Right kidney (tissue), 1 donor: Measurements from ENCODE around the gene C1orf21.

Experiments used
- DNase-seq: peaks from one replicate; pipeline ENCODE4 v3.0.0-alpha.2; 2016

The C1orf21 gene

DNA sequence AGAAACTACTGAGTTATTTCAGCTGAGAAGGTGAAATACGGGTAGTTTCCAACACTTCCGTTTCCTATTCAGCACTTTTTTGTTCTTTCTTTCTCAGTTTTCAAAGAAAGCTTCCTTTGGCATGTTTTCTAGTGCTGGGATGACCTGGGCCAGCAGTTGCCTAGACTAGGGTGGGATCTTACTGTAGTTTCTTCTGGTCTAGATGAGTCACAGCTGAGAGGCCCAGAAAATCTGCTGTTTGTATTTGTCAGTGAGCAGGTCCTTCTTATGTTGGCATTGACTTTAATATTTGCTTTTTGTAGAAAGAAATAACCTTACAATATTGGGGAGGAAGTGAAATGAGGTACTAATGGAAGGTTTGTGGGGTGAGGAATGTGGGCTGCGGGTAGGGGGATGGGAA, 22.2 kb downstream of the C1orf21 start:
- no peak for DNase-seq

DNA sequence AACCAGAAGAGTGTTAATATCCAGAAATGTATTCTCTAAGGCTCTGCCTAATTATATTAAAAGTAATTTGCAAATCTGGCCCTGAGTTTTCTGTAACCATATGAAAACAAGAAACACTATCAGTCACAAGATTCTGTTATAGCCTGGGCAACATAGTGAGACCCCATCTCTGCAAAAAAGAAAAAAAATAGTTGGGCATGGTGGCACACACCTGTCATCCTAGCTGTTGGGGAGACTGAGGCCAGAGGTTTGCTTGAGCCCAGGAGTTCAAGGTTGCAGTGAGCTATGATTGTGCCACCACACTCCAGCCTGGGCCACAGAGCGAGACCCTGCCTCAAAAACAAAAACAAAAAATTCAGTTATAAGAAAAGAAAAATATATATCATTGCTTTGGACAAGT, 25.6 kb downstream of the C1orf21 start:
- no peak for DNase-seq

DNA sequence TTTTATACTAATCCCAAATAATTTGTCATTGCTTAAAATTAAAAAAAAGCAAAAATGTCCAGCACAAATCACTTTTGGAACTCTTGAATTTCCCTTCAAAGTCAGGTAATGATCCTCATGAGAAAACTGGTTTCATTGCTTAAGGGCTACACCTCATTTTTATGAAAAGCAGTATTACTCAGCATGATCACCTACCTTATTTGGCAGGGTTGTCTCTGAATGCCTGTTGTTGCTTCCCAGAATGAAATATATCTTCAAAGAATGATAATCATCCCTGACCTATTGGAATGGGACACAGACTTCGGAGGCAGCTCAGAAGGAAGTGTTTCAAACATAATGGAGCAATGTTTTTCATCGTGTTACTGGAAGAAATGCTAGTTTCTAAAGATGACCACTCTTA, 29.7 kb downstream of the C1orf21 start:
- no peak for DNase-seq

DNA sequence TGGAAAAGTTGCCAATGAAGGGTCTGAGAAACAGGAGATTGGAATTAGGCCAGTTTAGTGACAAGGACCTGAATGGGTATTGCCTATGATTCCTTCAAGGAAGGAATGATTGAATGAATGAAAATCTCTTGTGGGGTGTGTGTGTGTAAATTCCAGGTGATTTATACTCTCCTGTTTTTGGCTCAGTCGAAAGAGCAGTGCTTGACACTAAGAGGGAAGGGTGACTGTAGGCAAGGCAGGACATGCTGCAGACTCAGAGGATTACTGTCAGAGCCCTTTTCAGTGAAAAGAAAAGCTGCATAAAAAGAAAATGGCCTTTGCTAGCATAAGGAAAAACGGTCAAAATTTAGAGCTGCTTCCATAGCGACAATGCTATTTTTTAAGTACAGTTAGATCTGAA, 30.1 kb downstream of the C1orf21 start:
- no peak for DNase-seq

DNA sequence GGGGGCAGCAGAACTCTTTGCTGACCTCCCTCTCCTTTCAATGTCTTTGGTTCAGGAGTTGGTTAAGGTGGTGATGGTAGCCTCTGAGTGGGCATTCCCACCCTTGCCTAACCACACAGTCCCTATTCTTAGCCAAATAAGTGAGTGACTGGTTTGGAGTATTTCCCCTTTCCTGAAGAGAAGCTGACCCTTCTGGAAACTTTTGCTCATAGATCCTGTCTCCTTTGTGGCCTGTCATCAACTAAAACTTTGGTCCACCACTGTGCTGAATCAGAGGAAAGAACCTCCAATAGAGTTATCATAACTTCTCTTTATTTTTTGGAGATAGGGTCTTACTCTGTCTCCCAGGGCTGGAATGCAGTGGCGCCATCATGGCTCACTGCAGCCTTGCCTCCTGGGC, 31.1 kb downstream of the C1orf21 start:
- DNase-seq: no peak

DNA sequence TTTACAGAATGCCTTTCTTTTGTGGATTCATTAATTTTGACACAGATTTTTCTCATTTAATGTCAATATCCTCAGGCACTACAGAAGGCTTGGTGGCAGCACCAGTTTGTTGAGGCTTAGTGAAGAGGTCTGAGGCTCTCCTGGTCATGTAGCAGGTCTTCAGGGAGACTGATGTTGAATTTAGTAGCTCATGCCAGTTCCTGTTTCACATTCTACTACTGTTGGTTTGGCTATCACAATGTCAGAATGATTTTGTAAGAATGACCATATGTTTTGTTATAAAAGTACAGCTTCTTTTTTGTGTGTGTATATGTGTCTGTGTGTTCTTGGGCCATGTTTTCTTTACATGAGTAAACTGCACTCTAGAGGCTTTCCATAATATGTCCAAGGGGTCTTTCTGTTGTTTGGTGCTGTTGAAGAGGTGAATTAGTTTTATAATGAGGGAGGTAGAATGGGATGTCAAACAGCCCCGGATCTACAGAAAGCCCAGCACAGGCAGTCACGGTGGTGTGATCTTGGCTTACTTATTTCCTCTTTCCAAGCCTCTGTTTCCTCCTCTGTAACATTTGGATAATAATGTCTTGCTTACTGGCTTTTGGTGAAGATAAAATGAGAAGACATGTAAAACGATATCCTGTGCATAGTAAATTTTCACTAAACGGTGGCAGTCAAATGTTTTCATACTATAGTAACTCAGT, 32.0 kb downstream of the C1orf21 start:
- DNase-seq: no peak

DNA sequence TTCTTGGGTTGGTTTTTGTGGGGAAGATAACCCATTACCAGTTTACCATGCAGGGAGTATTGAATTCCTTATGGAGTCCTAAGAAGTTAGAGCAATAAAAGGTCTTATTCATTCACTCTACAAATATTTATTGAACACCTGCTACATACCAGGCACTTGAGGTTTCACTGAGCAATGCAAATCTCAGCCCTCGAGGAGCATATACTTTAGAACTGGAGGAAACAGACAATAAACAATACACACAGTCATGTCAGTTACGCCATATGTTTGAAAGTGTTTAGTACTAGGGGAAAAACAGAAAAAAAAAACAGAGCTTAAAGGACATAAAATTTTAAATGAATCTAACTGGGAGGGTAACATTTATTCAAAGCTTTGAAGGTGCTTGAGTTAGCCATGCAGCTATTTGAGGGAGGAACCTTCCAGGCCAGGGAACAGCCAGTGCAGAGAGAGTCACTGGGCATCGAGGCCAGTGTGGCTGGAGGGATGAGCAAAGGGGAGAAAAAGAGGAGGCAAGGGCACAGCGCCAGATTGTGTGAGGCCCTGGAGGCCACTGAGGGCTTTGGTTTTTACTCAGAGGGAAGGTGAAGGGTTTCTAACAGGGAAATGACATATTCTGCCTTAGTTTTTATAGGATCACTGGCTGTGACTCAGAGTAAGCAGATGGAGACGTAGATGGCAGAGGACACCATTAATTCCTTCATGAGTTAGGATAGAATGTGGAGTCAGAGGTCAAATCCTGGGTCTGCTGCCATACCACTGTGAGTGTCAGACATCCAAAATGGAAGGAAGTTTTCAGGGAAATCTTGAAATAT, 32.7 kb downstream of the C1orf21 start:
- no peak for DNase-seq

DNA sequence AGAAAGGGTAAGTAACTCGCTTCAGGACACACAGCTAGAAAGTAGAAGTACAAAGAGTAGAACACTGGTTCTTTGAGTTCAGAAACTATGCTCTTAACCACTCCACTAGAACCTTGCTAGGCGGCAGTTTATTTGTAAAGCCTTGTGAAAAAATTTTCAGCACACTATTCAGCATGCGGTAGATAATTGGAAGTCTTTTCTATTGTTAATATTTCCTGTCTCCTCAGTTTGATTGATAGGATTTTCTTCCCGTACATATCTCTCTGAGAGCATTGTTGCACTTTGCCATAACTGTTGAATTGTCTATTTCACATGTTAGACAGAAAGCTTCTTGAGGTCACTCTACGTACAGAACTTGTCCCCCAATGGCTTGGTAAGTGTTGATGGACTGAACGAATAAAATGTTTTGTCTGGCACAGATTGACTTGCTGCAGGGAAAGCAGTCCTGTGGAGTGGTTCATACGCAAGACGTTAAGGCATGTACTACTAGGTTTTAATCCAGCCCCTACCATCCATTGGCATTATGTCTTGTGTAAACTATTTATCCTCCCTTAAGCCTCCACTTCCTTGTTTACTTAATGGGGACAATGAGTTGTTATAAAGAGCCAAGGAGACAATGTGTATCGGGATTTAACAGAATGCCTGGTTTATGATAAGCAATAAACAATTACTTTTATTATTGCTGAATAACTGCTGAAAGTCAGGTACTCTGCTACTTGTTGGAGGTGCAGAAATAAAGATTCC, 35.8 kb downstream of the C1orf21 start:
- no peak for DNase-seq

DNA sequence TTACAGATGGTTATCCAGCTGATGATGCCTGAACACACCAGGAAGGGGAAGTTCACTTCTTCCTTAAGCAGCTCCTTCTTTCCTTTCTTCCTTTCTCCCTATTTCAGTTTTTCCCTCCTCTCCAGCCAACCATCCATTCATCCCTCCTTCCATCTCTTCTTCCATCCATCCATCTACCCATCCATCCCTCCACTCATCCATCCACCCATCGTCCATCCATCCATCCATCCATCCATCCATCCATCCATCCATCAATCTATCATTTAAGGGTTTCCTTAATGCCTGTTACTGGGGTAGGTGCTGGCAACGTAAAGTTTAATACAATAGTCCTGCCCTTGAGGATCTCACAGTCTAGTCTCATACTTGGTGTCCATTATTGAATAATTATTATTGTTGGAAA, 36.8 kb downstream of the C1orf21 start:
- DNase-seq: no peak

DNA sequence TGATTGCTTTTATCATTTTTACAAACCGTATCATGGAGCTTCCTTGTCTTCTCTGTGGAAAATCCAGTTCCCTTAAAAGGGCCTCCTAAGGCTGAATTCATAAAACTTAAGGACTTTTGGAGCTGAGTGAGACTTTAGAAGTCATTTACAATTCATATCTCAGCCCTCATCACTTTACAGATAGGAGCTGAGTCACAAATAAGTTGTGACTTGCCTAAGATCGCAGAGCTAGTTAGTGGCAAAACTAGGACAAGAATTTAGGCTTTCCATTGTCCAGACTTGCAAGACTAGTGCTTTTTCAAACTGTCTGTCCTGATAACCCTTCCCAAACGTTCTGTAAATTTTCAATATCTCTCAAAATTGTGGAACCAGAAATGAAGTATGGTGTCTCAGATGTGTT, 37.3 kb downstream of the C1orf21 start:
- no peak for DNase-seq

DNA sequence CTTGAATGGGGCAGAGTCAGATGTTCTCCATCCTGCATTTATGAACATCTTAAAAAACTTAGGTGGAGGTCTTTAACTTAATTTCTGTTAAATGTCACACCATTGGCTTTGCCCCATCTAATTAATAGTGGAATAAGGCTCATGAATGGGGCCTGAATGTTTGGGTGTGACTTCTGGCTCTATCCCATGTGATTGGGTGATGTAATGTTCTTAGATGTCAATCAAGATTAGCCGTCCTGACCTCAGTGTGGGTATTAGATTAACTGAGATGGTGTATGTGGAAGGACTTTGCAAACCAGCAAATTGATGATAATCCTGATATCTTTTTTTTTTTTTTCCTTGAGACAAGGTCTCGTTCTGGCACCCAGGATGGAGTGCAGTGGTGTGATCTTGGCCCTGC, 38.1 kb downstream of the C1orf21 start:
- no peak for DNase-seq

DNA sequence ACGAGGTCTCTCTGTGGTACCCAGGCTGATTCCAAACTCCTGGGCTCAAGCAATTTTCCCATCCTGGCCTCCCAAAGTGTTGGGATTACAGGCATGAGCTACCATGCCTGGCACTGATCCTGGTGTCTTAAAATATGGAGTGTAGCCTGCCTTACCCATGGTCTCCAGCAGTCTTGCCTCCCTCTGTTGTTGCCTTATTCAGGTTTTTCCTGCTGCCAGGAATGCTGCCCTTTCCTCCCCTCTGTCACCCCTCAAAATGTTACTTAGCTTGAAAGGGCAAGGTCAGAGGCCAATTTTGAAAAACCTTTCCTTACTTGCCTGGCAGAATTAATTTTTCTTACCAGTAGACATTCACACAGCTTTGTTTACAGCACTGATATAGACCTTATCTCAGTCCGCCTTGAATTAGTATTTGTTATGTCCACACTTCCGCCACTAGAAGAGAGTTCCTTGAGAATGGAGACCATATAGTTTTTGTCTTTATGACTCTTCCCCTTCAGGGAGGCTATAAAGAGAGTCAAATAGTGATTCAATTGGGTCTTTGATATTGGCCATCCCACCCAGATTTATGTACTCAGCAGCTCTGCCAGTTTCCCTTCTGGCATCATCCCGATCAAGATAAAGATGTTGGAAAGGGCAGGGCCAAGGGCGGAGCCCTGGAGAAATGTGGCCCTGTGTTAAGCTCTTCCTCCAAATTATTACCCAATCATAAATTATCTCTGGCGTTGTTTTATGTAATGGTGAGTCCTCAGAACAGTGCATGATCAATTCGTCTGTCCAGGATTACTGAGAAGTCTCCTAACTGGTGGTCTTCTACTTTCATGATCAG, 38.8 kb downstream of the C1orf21 start:
- no peak for DNase-seq

DNA sequence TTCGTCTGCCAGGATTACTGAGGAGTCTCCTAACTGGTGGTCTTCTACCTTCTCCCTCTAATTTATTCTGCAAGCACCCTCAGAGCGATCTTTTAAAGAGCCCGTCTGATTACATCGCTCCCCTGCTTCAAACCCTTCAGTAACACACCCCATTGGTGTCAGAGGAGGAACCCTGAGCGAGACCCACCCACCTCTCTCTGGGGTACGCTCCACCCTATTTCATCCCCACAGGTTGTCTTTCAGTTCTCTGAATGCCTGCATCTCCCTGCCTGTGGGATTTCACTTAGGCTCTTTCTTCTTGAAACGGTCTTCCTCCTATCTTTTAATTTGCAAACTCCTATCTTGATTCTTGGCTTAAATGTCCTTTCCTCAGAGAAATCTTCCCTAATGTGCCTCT, 39.4 kb downstream of the C1orf21 start:
- no peak for DNase-seq

DNA sequence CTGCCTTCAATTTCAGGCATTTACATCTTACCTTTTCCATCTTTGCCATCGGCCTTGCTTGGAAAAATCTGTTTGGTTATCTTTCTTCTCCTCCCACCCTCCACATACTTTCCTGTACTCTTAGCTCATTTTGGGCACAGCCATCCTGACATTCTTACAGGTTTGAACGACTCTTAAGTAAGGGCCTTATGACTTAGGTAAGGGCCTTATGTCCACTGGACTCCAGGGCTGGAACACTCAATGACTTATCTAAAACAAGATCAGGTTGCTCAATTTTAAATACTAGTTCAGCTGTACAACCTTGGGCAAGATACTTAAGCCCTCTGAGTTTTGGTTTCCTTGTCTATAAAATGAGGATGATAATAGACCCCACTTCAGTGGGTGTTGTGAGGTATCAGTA, 40.9 kb downstream of the C1orf21 start:
- no peak for DNase-seq

DNA sequence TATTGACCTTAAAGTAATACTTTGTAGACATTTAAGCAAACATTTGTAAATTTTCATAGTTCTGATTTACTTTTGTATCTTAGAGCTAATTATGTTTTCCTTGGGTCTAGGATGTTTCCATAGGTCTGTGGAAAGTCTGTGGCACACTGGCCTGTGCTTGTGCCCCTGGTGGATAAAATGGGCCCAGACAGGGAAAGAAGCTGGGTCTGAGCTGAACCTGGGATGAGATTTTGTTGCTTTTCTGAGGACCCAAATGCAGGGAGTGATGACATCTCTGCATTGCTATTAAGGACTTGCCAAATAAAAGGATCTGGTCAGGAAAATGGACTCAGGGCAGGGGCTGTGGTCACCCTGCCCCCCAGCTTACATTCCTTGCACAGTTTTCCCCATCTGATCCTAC, 41.8 kb downstream of the C1orf21 start:
- no peak for DNase-seq

DNA sequence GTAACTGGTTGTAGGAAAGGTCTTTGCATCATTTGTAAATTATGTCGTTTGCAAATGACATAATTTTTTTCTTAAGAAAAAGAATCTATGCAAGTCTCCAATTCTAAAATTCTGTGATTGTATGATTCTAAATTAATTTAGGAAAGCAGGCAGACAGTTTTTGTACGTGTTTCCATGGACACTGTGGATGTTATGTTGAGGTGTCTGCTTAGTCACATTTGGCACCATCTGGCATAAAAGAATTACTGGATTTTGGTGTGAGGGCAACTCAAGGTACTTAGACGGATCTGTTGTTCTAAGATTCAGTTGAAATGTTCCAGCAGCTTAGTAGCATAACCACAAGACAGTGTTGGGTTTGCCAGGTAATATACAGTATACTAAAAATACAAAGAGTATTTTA, 42.5 kb downstream of the C1orf21 start:
- no peak for DNase-seq

DNA sequence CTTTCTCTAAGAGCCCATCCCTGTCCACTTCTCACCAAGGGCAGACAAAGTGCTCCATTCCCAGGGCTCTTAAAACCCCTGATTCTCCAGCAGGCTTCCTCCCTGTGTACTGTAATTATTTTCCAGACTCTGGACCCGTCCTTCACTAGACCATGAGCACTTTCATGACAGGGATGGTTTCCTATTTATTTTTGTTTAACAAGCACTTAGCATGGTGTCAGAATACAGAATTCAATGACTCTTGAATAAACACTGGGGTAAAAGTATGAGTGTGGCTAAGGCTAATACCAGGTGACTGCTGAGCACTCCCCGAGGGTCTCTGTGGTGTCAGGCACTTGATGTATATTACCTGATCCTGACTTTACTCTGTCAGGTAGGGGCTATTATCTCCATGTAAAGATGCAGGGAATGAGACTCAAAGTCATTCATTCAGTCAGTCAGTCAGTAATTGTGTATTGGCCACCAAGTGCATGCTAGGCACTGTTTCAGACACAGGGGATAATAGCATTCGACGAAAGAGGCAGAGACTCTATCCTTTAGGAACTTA, 47.2 kb downstream of the C1orf21 start:
- no peak for DNase-seq

DNA sequence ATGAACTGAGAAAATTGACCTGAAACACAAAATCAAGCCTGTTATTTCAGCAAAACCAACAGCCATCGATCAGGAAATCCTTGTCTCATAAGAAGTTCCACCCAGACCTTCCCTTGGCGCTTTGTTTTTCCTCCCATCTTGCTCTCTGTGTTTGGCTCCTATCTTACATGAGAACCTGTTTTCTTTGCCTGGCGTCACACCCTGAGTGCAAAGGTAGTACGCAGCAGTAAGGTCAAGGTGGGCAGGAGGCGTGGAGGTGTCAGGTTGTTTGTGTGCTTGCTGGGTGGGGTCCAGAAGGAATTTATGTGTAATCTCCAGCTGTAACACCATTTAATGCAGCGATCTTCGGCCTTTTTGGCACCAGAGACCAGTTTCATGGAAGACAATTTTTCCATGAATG, 50.5 kb downstream of the C1orf21 start:
- DNase-seq: no peak

DNA sequence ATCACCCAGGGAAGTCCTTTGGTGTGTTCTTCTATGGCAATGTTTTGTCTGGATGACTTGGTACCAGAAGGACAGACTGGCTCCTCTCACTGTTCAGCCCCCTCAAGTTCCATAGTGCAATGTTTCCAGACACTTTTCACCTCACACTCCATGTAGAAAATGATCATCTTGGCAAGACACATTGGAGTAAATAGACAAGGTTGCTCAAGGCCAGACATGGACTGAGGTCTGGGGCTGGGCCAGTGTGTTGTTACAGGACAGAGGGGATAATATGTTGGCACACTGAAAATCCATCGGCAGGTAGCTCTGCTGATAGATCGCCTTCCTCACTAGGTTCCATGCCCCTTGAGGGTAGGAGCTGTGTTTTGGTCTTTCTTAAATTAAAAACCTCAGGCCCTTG, 51.5 kb downstream of the C1orf21 start:
- no peak for DNase-seq

DNA sequence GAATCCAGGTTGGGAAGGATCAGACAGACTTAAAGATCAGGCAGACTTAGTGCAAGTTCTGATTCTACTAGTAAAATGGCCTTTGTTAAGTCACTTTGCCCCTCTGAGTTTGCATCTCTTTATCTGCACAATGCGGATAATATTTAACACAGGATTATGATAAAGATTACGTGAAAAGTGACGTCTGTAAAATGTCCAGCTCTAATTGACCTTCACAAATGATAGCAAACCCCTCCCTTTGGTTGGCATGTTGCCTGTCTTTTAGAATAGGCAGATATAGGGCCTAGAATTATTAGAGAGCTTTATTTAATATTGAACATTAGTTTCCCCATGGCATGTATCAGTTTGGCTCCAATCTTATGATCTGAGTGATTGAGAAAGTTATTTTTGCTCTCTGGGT, 55.4 kb downstream of the C1orf21 start:
- no peak for DNase-seq

DNA sequence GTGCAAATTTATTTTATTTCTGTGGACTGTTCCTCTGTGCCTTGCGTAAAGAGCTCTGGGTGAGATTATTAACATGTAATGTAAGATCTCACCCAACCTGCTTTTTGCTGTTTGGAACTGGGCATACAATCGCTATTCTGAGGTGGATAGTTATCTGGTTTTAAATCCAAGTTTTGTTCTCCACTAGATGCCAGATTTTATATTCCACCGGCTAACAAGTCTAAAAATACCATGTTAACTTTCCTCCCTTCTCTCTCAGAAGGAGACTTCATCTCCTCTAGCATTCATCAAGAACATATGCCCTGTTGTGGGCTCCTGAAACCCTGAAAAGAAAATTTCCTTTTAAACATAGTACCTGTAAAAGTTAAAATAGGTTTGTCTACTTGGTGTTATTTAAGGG, 56.4 kb downstream of the C1orf21 start:
- no peak for DNase-seq

DNA sequence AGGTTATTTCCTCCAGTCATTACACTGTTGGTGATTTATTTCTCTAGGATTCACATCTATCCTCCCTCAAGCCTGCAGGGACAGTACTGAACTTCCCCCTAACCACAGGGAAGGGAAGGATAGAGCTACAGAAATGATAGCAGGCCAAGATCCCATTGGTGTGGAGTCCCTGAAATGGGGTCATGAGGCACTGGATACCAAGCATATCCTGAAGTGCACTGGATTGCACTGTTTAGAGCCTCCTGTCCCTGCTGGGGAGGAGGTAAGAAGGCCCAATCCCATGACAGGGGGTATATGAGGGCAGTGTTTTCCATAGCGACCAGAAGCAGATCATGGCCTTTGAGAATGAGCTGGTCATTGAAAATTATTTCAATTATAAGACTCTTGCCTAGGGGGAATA, 56.8 kb downstream of the C1orf21 start:
- DNase-seq: no peak
